ENCODE measurements around the gene EEPD1. TPM values are rescaled to one million over a fixed set of nuclear protein-coding genes. Genes with fewer than 3 reads are reported as not detected.

Gene EEPD1
- total RNA-seq, 1 experiment from 2014 or later = 7.8 TPM

DNA sequence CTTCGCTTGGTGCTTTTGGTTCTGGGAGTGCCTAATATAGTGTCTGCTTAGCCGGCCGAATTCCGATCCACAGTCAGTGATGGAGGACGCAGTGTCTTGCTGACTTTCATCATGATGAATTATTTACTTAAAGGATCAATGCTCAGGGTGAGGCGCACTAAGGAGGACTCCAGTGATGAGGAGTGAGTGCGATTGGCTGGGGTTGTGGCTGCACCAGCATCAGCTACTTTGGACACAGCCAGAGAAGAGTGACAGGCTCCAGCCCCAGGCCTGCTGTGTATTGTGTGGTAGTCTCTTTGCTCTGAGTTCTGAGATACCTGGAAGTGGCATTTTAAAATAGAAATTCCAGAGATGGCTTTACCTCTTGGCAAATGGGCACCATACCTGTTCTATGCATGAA, 163.3 kb downstream of the EEPD1 start:
- peaks cover 7% of the 10 kb centered on the region for H3K9me3 Mint-ChIP-seq
- ATAC-seq = no peak
- peaks cover 13% of the 10 kb centered on the region for H3K4me1 Mint-ChIP-seq
- TF ChIP-seq, protein P1, sequence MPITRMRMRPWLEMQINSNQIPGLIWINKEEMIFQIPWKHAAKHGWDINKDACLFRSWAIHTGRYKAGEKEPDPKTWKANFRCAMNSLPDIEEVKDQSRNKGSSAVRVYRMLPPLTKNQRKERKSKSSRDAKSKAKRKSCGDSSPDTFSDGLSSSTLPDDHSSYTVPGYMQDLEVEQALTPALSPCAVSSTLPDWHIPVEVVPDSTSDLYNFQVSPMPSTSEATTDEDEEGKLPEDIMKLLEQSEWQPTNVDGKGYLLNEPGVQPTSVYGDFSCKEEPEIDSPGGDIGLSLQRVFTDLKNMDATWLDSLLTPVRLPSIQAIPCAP (CRISPR knock-in tag; IDR thresholded peaks at IDR 0.05) = no peak
- TF ChIP-seq ZNF396 (CRISPR knock-in tag; IDR thresholded peaks at IDR 0.05; ENCODE audit: borderline replicate concordance) (no peak), TEAD4 (CRISPR knock-in tag; IDR thresholded peaks at IDR 0.05) (no peak), FOXJ3 (CRISPR knock-in tag; IDR thresholded peaks at IDR 0.05; ENCODE audit: borderline replicate concordance) (no peak), CREB1 (CRISPR knock-in tag; IDR thresholded peaks at IDR 0.05) (no peak)
- TF ChIP-seq, protein P2, sequence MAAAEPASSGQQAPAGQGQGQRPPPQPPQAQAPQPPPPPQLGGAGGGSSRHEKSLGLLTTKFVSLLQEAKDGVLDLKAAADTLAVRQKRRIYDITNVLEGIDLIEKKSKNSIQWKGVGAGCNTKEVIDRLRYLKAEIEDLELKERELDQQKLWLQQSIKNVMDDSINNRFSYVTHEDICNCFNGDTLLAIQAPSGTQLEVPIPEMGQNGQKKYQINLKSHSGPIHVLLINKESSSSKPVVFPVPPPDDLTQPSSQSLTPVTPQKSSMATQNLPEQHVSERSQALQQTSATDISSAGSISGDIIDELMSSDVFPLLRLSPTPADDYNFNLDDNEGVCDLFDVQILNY (CRISPR knock-in tag; IDR thresholded peaks at IDR 0.05) = no peak
- TF ChIP-seq, protein P3, sequence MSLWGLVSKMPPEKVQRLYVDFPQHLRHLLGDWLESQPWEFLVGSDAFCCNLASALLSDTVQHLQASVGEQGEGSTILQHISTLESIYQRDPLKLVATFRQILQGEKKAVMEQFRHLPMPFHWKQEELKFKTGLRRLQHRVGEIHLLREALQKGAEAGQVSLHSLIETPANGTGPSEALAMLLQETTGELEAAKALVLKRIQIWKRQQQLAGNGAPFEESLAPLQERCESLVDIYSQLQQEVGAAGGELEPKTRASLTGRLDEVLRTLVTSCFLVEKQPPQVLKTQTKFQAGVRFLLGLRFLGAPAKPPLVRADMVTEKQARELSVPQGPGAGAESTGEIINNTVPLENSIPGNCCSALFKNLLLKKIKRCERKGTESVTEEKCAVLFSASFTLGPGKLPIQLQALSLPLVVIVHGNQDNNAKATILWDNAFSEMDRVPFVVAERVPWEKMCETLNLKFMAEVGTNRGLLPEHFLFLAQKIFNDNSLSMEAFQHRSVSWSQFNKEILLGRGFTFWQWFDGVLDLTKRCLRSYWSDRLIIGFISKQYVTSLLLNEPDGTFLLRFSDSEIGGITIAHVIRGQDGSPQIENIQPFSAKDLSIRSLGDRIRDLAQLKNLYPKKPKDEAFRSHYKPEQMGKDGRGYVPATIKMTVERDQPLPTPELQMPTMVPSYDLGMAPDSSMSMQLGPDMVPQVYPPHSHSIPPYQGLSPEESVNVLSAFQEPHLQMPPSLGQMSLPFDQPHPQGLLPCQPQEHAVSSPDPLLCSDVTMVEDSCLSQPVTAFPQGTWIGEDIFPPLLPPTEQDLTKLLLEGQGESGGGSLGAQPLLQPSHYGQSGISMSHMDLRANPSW (CRISPR knock-in tag; conservative IDR thresholded peaks at IDR 0.05; ENCODE audit: low read depth) = no peak
- TF ChIP-seq, protein P4, sequence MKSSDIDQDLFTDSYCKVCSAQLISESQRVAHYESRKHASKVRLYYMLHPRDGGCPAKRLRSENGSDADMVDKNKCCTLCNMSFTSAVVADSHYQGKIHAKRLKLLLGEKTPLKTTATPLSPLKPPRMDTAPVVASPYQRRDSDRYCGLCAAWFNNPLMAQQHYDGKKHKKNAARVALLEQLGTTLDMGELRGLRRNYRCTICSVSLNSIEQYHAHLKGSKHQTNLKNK (CRISPR knock-in tag; IDR thresholded peaks at IDR 0.05) = no peak
- H3K27me3 Mint-ChIP-seq (ENCODE audit: low read depth) = no peaks in the 10 kb centered on the region; the same call in 1 of the 2 replicates
- H3K4me3 Mint-ChIP-seq = no peak overlapping the region
- POLR2A ChIA-PET = no interaction called here
- CTCF ChIA-PET = interaction anchor here (1.3 kb wide), 1 partner anchor 331 kb away, joined by 5 read pairs; no protein-coding TSS in a partner anchor
- H3K27ac Mint-ChIP-seq = no peak overlapping the region
- H3K36me3 Mint-ChIP-seq = peaks cover 6% of the 10 kb centered on the region
- DNase-seq (ENCODE audit: low spot score) = no peak

DNA sequence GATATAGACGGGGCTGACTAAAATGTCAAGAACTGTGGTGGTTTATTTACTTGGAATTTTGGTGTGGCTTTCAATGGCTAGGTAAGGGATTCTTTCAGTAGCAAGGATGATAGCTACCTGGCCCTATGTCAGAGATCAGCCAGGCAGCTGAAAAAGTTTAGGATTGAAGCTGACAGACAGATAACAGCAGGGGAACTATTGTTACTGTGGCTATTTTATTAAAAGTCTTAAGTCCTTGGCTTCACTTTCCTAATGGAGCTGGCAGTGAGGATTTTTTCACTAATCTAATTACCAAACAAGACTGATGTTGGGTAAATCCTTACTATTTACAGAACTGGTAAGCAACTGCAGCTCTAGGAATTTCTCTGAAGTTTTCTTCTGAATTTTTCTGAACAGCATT, 164.2 kb downstream of the EEPD1 start:
- ATAC-seq (no peak), DNase-seq (ENCODE audit: low spot score) (no peak)
- POLR2A ChIA-PET = no interaction called here
- peaks cover 17% of the 10 kb centered on the region for H3K9me3 Mint-ChIP-seq
- no peak overlapping the region for H3K4me3 Mint-ChIP-seq
- no peak overlapping the region for H3K27ac Mint-ChIP-seq
- H3K4me1 Mint-ChIP-seq = peaks cover 13% of the 10 kb centered on the region
- TF ChIP-seq, protein P5, sequence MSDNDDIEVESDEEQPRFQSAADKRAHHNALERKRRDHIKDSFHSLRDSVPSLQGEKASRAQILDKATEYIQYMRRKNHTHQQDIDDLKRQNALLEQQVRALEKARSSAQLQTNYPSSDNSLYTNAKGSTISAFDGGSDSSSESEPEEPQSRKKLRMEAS (CRISPR knock-in tag; IDR thresholded peaks at IDR 0.05) = no peak
- TF ChIP-seq, protein P6, sequence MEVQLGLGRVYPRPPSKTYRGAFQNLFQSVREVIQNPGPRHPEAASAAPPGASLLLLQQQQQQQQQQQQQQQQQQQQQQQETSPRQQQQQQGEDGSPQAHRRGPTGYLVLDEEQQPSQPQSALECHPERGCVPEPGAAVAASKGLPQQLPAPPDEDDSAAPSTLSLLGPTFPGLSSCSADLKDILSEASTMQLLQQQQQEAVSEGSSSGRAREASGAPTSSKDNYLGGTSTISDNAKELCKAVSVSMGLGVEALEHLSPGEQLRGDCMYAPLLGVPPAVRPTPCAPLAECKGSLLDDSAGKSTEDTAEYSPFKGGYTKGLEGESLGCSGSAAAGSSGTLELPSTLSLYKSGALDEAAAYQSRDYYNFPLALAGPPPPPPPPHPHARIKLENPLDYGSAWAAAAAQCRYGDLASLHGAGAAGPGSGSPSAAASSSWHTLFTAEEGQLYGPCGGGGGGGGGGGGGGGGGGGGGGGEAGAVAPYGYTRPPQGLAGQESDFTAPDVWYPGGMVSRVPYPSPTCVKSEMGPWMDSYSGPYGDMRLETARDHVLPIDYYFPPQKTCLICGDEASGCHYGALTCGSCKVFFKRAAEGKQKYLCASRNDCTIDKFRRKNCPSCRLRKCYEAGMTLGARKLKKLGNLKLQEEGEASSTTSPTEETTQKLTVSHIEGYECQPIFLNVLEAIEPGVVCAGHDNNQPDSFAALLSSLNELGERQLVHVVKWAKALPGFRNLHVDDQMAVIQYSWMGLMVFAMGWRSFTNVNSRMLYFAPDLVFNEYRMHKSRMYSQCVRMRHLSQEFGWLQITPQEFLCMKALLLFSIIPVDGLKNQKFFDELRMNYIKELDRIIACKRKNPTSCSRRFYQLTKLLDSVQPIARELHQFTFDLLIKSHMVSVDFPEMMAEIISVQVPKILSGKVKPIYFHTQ (CRISPR knock-in tag; IDR thresholded peaks at IDR 0.05) = no peak
- TF ChIP-seq, protein P7, sequence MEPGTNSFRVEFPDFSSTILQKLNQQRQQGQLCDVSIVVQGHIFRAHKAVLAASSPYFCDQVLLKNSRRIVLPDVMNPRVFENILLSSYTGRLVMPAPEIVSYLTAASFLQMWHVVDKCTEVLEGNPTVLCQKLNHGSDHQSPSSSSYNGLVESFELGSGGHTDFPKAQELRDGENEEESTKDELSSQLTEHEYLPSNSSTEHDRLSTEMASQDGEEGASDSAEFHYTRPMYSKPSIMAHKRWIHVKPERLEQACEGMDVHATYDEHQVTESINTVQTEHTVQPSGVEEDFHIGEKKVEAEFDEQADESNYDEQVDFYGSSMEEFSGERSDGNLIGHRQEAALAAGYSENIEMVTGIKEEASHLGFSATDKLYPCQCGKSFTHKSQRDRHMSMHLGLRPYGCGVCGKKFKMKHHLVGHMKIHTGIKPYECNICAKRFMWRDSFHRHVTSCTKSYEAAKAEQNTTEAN (CRISPR knock-in tag; IDR thresholded peaks at IDR 0.05) = no peak
- TF ChIP-seq, protein P8, sequence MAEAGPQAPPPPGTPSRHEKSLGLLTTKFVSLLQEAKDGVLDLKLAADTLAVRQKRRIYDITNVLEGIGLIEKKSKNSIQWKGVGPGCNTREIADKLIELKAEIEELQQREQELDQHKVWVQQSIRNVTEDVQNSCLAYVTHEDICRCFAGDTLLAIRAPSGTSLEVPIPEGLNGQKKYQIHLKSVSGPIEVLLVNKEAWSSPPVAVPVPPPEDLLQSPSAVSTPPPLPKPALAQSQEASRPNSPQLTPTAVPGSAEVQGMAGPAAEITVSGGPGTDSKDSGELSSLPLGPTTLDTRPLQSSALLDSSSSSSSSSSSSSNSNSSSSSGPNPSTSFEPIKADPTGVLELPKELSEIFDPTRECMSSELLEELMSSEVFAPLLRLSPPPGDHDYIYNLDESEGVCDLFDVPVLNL (CRISPR knock-in tag; IDR thresholded peaks at IDR 0.05; ENCODE audit: borderline replicate concordance, low read depth) = no peak
- TF ChIP-seq TP53 (CRISPR knock-in tag; IDR thresholded peaks at IDR 0.05) (no peak), PRRX2 (CRISPR knock-in tag; IDR thresholded peaks at IDR 0.05) (no peak), NR3C1 (CRISPR knock-in tag; conservative IDR thresholded peaks at IDR 0.05; ENCODE audit: low read depth) (no peak), ZNF263 (CRISPR knock-in tag; IDR thresholded peaks at IDR 0.05; ENCODE audit: low read depth) (no peak), ZNF396 (CRISPR knock-in tag; IDR thresholded peaks at IDR 0.05; ENCODE audit: borderline replicate concordance) (no peak), SMAD3 (CRISPR knock-in tag; IDR thresholded peaks at IDR 0.05; ENCODE audit: borderline replicate concordance) (no peak)
- TF ChIP-seq, protein P9, sequence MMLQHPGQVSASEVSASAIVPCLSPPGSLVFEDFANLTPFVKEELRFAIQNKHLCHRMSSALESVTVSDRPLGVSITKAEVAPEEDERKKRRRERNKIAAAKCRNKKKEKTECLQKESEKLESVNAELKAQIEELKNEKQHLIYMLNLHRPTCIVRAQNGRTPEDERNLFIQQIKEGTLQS (CRISPR knock-in tag; conservative IDR thresholded peaks at IDR 0.05) = no peak
- H3K36me3 Mint-ChIP-seq = peaks cover 15% of the 10 kb centered on the region
- CTCF ChIA-PET = interaction anchor here (0.6 to 3.3 kb wide), 8 partner anchors 11 to 341 kb away, joined by 3 to 33 read pairs (median 4); no protein-coding TSS in a partner anchor
- H3K27me3 Mint-ChIP-seq (ENCODE audit: low read depth) = peaks cover 1% of the 10 kb centered on the region
